ENCODE data around the gene TSPAN18. TPM values are rescaled to one million over a fixed set of nuclear protein-coding genes. Genes with fewer than 3 reads are reported as not detected.

The TSPAN18 gene
- total RNA-seq, 2 experiments from 2014 or later = not detected

DNA sequence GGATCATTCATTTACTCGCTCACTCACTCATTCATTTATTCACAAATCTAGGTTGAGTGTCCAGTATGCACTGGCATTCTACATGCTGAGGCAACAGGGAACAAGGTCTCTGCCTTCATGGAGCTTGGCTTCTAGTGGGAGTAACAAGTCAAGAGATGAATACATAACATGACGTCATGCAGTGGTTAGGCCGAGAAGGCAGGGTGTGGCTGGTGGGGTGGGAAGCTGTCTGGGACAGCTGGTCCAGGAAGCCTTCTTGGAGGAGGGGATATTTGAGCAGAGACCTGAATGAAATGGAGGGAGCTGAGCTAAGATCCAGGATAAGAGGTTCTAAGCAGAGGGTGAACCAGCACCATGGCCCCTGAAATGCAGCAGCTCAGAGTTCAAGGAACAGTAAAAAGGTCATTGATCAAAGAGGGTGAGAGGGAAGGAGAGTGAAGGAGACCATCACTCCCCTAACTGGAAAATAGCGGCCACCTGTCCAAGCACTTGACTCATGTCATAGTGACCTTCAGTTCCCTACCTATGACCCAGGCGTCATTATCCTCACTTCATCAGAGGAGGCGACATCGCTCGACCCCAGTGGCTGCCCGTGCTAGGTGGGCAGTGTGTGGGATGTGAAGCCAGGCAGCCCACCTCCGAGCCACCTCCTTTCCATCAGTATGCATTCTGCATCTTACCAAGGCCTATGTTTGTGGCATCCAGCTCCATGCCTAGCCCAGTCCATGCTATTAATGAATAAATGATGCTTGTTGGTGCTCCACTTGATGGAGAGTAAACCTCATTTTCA lies 105.0 kb downstream of the TSPAN18 start:
- POLR2A ChIA-PET = interaction anchor here (0.5 to 0.6 kb wide), 2 partner anchors 29 to 459 kb away, joined by 3 to 4 read pairs; no protein-coding TSS in a partner anchor
- Histone ChIP-seq H3K79me2 (ENCODE audit: insufficient read depth, low read depth, low read length) (no peaks in the 10 kb centered on the region), H2AFZ (ENCODE audit: low read length) (no peak overlapping the region), H3K4me2 (ENCODE audit: low read length) (no peak overlapping the region), H3K4me3 (ENCODE audit: low read depth, low read length, poor library complexity, severe bottlenecking) (no peak overlapping the region), H3K9me3 (ENCODE audit: low read length) (no peaks in the 10 kb centered on the region), H3K9me2 (ENCODE audit: insufficient read depth, low read length) (no peaks in the 10 kb centered on the region), H4K20me1 (ENCODE audit: insufficient read depth, low read length) (no peaks in the 10 kb centered on the region), H3K36me3 (ENCODE audit: insufficient read depth, low read length) (no peaks in the 10 kb centered on the region), H3K27ac (ENCODE audit: low read depth, low read length, poor library complexity, severe bottlenecking) (no peak overlapping the region), H3K4me1 (ENCODE audit: insufficient read depth, low read length, poor library complexity, severe bottlenecking) (no peaks in the 10 kb centered on the region)
- no TSS peak for BruUV-seq (replicated peaks)
- no peak for TF ChIP-seq CTCF (conservative IDR thresholded peaks at IDR 0.05; ENCODE audit: low read length)
- TF ChIP-seq EZH2phosphoT487 (IDR thresholded peaks at IDR 0.05; ENCODE audit: borderline replicate concordance, low read depth, low read length) = no peak
- no peak for DNase-seq (ENCODE audit: low spot score)
- CTCF ChIA-PET (ENCODE audit: unreplicated experiment) = no interaction called here
- intact Hi-C loops (cut with micrococcal nuclease; ENCODE audit: unreplicated experiment) = no loop called here

DNA sequence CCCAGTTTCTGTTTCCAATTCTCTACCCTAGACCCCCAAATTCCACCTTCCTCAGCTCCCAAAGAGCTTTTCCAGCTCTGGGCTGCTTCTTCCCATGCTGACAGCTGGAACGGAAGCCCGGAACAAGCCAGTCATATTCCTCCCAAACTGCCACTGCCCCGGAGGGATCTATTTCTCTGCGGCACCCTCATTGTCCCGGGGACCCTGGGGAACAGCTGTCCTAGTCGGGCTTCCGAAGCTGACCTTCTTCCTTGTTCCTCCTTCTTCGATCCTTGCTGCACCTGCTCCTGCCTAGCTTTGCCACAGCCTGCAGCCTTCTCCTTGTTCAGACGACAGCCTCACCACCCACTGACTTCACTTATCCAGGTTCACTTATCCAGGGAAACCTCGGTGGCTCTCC lies 105.7 kb downstream of the TSPAN18 start:
- Histone ChIP-seq H3K9me2 (ENCODE audit: insufficient read depth, low read length) (no peaks in the 10 kb centered on the region), H3K79me2 (ENCODE audit: insufficient read depth, low read depth, low read length) (no peaks in the 10 kb centered on the region), H3K4me3 (ENCODE audit: low read depth, low read length, poor library complexity, severe bottlenecking) (no peak overlapping the region), H4K20me1 (ENCODE audit: insufficient read depth, low read length) (no peaks in the 10 kb centered on the region), H3K4me1 (ENCODE audit: insufficient read depth, low read length, poor library complexity, severe bottlenecking) (no peaks in the 10 kb centered on the region), H3K36me3 (ENCODE audit: insufficient read depth, low read length) (no peaks in the 10 kb centered on the region), H3K9me3 (ENCODE audit: low read length) (no peaks in the 10 kb centered on the region), H3K27ac (ENCODE audit: low read depth, low read length, poor library complexity, severe bottlenecking) (no peak overlapping the region), H3K4me2 (ENCODE audit: low read length) (no peak overlapping the region), H2AFZ (ENCODE audit: low read length) (no peak overlapping the region)
- no peak for DNase-seq (ENCODE audit: low spot score)
- ChIA-PET CTCF (ENCODE audit: unreplicated experiment) (no interaction called here), POLR2A (no interaction called here)
- intact Hi-C loops (cut with micrococcal nuclease; ENCODE audit: unreplicated experiment) = no loop called here
- TF ChIP-seq EZH2phosphoT487 (IDR thresholded peaks at IDR 0.05; ENCODE audit: borderline replicate concordance, low read depth, low read length) = no peak
- TF ChIP-seq CTCF (conservative IDR thresholded peaks at IDR 0.05; ENCODE audit: low read length) = no peak
- BruUV-seq (replicated peaks) = no TSS peak

GRCh38 chr11:44833221-44833876 lies 106.6 kb downstream of the TSPAN18 start:
- Histone ChIP-seq H3K4me3 (ENCODE audit: low read depth, low read length, poor library complexity, severe bottlenecking) (no peak overlapping the region), H3K4me2 (ENCODE audit: low read length) (no peak overlapping the region), H3K9me2 (ENCODE audit: insufficient read depth, low read length) (no peaks in the 10 kb centered on the region), H3K9me3 (ENCODE audit: low read length) (no peaks in the 10 kb centered on the region), H3K4me1 (ENCODE audit: insufficient read depth, low read length, poor library complexity, severe bottlenecking) (no peaks in the 10 kb centered on the region), H3K36me3 (ENCODE audit: insufficient read depth, low read length) (no peaks in the 10 kb centered on the region), H4K20me1 (ENCODE audit: insufficient read depth, low read length) (no peaks in the 10 kb centered on the region), H2AFZ (ENCODE audit: low read length) (no peak overlapping the region), H3K79me2 (ENCODE audit: insufficient read depth, low read depth, low read length) (no peaks in the 10 kb centered on the region), H3K27ac (ENCODE audit: low read depth, low read length, poor library complexity, severe bottlenecking) (no peak overlapping the region)
- TF ChIP-seq EZH2phosphoT487 (IDR thresholded peaks at IDR 0.05; ENCODE audit: borderline replicate concordance, low read depth, low read length) (no peak), CTCF (conservative IDR thresholded peaks at IDR 0.05; ENCODE audit: low read length) (no peak)
- DNase-seq (ENCODE audit: low spot score) = no peak
- POLR2A ChIA-PET = interaction anchor here (0.5 to 0.7 kb wide), 2 partner anchors 117 to 761 kb away, joined by 3 to 4 read pairs; no protein-coding TSS in a partner anchor
- intact Hi-C loops (cut with micrococcal nuclease; ENCODE audit: unreplicated experiment) = no loop called here
- BruUV-seq (replicated peaks) = no TSS peak
- CTCF ChIA-PET (ENCODE audit: unreplicated experiment) = no interaction called here
